Caco-2 (cell line): ENCODE results near the gene ATG4C. TPM values are rescaled to one million over a fixed set of nuclear protein-coding genes. Genes with fewer than 3 reads are reported as not detected.

Experiments
- BruUV-seq: library from RNA; stranded (reverse); fragments of 400-500 nt; replicated peaks from 2 replicates; lab custom pipeline; 2021; lab: Mats Ljungman, UMichigan
- CTCF ChIA-PET: fragments of 300-600 bp; sonication (Branson Sonifier 250); formaldehyde crosslinking; loops from one replicate; lab custom pipeline; 2022; ENCODE audit warnings: antibody characterized with exemption; lab: Charles Lee
- POLR2A ChIA-PET: fragments of 300-600 bp; sonication (Branson Sonifier 250); formaldehyde crosslinking; loops from one replicate; lab custom pipeline; 2022; ENCODE audit warnings: antibody characterized with exemption; lab: Charles Lee
- DNase-seq, 2 experiments: peaks; one replicate each; pipeline versions ENCODE4 v3.0.0 to v3.0.0-alpha.2; 2020 to 2022
- H3K27me3 ChIP-seq: replicated peaks from 2 replicates; pipeline ENCODE4 v1.6.0; 2011; ENCODE audit warnings: low read length; ENCODE audit not compliant: control insufficient read depth, insufficient read depth
- H3K36me3 ChIP-seq: 2 replicates; pipeline ENCODE4 v1.5.1; 2011; ENCODE audit warnings: low read length; ENCODE audit not compliant: control insufficient read depth, insufficient read depth
- H3K4me1 ChIP-seq: fragments of 250-450 bp; sonication (Bioruptor Pico); 2 replicates; pipeline ENCODE4 v1.5.1; 2020; ENCODE audit warnings: mild to moderate bottlenecking
- H3K4me3 ChIP-seq: 2 replicates; pipeline ENCODE4 v1.5.1; 2011; ENCODE audit warnings: low read depth, mild to moderate bottlenecking, control low read depth, low read length
- H3K9me3 ChIP-seq: fragments of 250-450 bp; sonication (Bioruptor Pico); 2 replicates; pipeline ENCODE4 v1.5.1; 2020; ENCODE audit warnings: mild to moderate bottlenecking, moderate library complexity
- H3K27ac Mint-ChIP-seq: one replicate; pipeline ENCODE4 v1.8.0; 2022; ENCODE audit warnings: mixed read lengths; ENCODE audit not compliant: unreplicated experiment
- H3K27me3 Mint-ChIP-seq: one replicate; pipeline ENCODE4 v1.8.0; 2022; ENCODE audit warnings: mixed read lengths; ENCODE audit not compliant: insufficient read depth, unreplicated experiment
- H3K36me3 Mint-ChIP-seq: one replicate; pipeline ENCODE4 v1.8.0; 2022; ENCODE audit warnings: mild to moderate bottlenecking, mixed read lengths; ENCODE audit not compliant: insufficient read depth, unreplicated experiment
- H3K4me1 Mint-ChIP-seq: one replicate; pipeline ENCODE4 v1.8.0; 2022; ENCODE audit warnings: low read depth, mixed read lengths; ENCODE audit not compliant: unreplicated experiment
- H3K4me3 Mint-ChIP-seq: one replicate; pipeline ENCODE4 v1.8.0; 2022; ENCODE audit warnings: mild to moderate bottlenecking, moderate library complexity, mixed read lengths; ENCODE audit not compliant: unreplicated experiment
- H3K9me3 Mint-ChIP-seq: one replicate; pipeline ENCODE4 v1.8.0; 2022; ENCODE audit warnings: mixed read lengths; ENCODE audit not compliant: unreplicated experiment
- CTCF ChIP-seq, 2 experiments: fragments of 200-600 bp in 1 of 2; IDR thresholded peaks; 1 replicate in 1 of 2; 2 replicates in 1 of 2; pipeline versions ENCODE4 v1.5.1 to v1.8.0; 2011 to 2022; ENCODE audit warnings: antibody characterized with exemption in 1 of 2, control low read depth in 1 of 2, inconsistent platforms in 1 of 2, low read depth in 1 of 2, low read length in 1 of 2, mild to moderate bottlenecking in 1 of 2, moderate library complexity in 1 of 2; ENCODE audit not compliant: insufficient read depth in 1 of 2, severe bottlenecking in 1 of 2, unreplicated experiment in 1 of 2
- intact Hi-C: fragments of 100-400 bp; cut with micrococcal nuclease; formaldehyde crosslinking; loops from one replicate; pipeline ENCODE4 v1.10.0; 2022; ENCODE audit not compliant: unreplicated experiment
- total RNA-seq: library from RNA; stranded (reverse); gene quantifications from 2 replicates; pipeline ENCODE4 v1.2.3, GENCODE V29; 2022

Gene ATG4C
- total RNA-seq, 1 experiment from 2014 or later = 7.4 TPM

DNA sequence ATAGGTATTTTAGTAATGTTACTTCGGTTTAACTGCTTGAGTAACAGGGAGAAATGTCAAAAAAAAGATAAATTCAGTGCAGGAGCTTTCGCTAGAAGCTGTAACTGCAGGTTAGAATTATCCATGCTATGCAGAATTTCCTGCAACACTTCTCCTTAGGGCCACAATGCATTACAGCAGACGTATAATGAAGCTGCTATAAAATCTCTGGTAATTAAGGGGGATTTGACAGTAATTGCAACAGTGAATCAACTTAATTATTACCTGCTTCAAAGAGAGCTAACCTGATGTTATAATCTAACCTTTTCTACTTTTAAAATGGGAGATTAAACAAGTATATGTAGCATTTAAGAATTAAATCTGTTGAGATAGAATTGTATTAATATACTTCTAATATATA, 92.6 kb downstream of the ATG4C start:
- BruUV-seq = no TSS peak
- no peak overlapping the region for H3K4me3 Mint-ChIP-seq
- Histone ChIP-seq H3K4me1 (no peaks in the 10 kb centered on the region), H3K9me3 (no peaks in the 10 kb centered on the region), H3K27me3 (no peaks in the 10 kb centered on the region), H3K36me3 (no peaks in the 10 kb centered on the region), H3K4me3 (no peak overlapping the region)
- intact Hi-C loops = no loop called here
- no peak for DNase-seq
- TF ChIP-seq CTCF (IDR thresholded peaks at IDR 0.05; ENCODE audit: insufficient read depth in 1 of 2, low read depth in 1 of 2, low read length in 1 of 2, severe bottlenecking in 1 of 2, unreplicated experiment in 1 of 2) = no peak
- no peak overlapping the region for H3K27ac Mint-ChIP-seq
- H3K4me1 Mint-ChIP-seq = no peaks in the 10 kb centered on the region
- POLR2A ChIA-PET = no interaction called here
- peaks cover 4% of the 10 kb centered on the region for H3K27me3 Mint-ChIP-seq
- peaks cover 6% of the 10 kb centered on the region for H3K36me3 Mint-ChIP-seq
- no peaks in the 10 kb centered on the region for H3K9me3 Mint-ChIP-seq
- CTCF ChIA-PET = no interaction called here

DNA sequence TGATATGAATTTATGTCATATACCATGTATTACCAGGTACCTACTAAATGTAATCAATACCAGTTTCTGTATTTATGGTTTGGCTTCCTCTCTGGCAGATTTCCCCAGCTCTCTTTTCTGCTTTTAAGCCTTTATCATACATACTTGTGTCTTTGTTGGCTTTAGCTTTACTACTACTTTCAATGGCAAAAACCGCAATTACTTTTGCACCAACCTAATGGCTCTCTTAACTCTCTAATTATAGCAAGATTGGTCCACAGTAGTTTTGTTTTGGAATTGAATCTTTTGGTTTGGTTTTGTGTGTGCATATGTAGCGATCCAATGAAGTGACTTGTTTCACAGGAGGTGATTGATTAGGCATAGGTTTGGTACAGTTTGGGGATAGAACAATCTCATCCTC, 93.6 kb downstream of the ATG4C start:
- Histone ChIP-seq H3K9me3 (no peaks in the 10 kb centered on the region), H3K27me3 (no peaks in the 10 kb centered on the region), H3K4me3 (no peak overlapping the region), H3K36me3 (no peaks in the 10 kb centered on the region), H3K4me1 (no peaks in the 10 kb centered on the region)
- intact Hi-C loops = no loop called here
- no peak for DNase-seq
- peaks cover 4% of the 10 kb centered on the region for H3K27me3 Mint-ChIP-seq
- no TSS peak for BruUV-seq
- no peaks in the 10 kb centered on the region for H3K9me3 Mint-ChIP-seq
- POLR2A ChIA-PET = no interaction called here
- peaks cover 6% of the 10 kb centered on the region for H3K36me3 Mint-ChIP-seq
- CTCF ChIA-PET = no interaction called here
- no peak for TF ChIP-seq CTCF (IDR thresholded peaks at IDR 0.05; ENCODE audit: insufficient read depth in 1 of 2, low read depth in 1 of 2, low read length in 1 of 2, severe bottlenecking in 1 of 2, unreplicated experiment in 1 of 2)
- no peak overlapping the region for H3K4me3 Mint-ChIP-seq
- no peak overlapping the region for H3K27ac Mint-ChIP-seq
- no peaks in the 10 kb centered on the region for H3K4me1 Mint-ChIP-seq

- intact Hi-C loops = no loop called here
- no peak for TF ChIP-seq CTCF (IDR thresholded peaks at IDR 0.05; ENCODE audit: insufficient read depth in 1 of 2, low read depth in 1 of 2, low read length in 1 of 2, severe bottlenecking in 1 of 2, unreplicated experiment in 1 of 2)
- H3K27me3 Mint-ChIP-seq = no peaks in the 10 kb centered on the region
- H3K36me3 Mint-ChIP-seq = peaks cover 5% of the 10 kb centered on the region
- BruUV-seq = no TSS peak
- Histone ChIP-seq H3K36me3 (no peaks in the 10 kb centered on the region), H3K9me3 (no peaks in the 10 kb centered on the region), H3K27me3 (no peaks in the 10 kb centered on the region), H3K4me1 (no peaks in the 10 kb centered on the region), H3K4me3 (no peak overlapping the region)
- ChIA-PET POLR2A (no interaction called here), CTCF (no interaction called here)
- no peak overlapping the region for H3K4me3 Mint-ChIP-seq
- no peaks in the 10 kb centered on the region for H3K9me3 Mint-ChIP-seq
- H3K4me1 Mint-ChIP-seq = no peaks in the 10 kb centered on the region
- DNase-seq = no peak
- H3K27ac Mint-ChIP-seq = no peak overlapping the region
Observed at GRCh38 chr1:62879962-62880361, 96.0 kb downstream of the ATG4C start.
